Measurements from ENCODE around the gene VPS8.

The VPS8 gene

GRCh38 chr3:185093116-185093515, 281.1 kb downstream of the VPS8 start:
- no peak for DNase-seq (ENCODE audit: low read depth)

GRCh38 chr3:185094697-185095096, 282.7 kb downstream of the VPS8 start:
- DNase-seq (ENCODE audit: low read depth) = no peak
